Activated naive CD4-positive, alpha-beta T cell treated with anti-CD3 and anti-CD28 coated beads, Interleukin-2, amount 10 ng/mL, durations not matched to agents 7 days and 5 days (primary cell): ENCODE measurements around the gene ANO4.
"Not testable (repeated sequence)": the region's sequence is repeated elsewhere in the genome, so short reads cannot be mapped to it uniquely, and the experiment has no call there.

Experiments used
- CTCF ChIA-PET: fragments of 350-600 bp; sonication (Branson Sonifier 250); formaldehyde crosslinking; loops from one replicate; lab custom pipeline; 2021; ENCODE audit warnings: antibody characterized with exemption; lab: Charles Lee
- DNase-seq: peaks from one replicate; pipeline ENCODE4 v3.0.0-alpha.2; 2020
- H3K27ac Mint-ChIP-seq: one replicate; pipeline ENCODE4 v1.8.0; 2021; ENCODE audit warnings: mild to moderate bottlenecking, moderate library complexity, mixed read lengths
- H3K27me3 Mint-ChIP-seq: one replicate; pipeline ENCODE4 v1.8.0; 2021; ENCODE audit warnings: mild to moderate bottlenecking, mixed read lengths
- H3K36me3 Mint-ChIP-seq: one replicate; pipeline ENCODE4 v1.8.0; 2021; ENCODE audit warnings: mixed read lengths
- H3K4me1 Mint-ChIP-seq: one replicate; pipeline ENCODE4 v1.8.0; 2021; ENCODE audit warnings: mixed read lengths
- H3K4me3 Mint-ChIP-seq: one replicate; pipeline ENCODE4 v1.8.0; 2021; ENCODE audit warnings: mild to moderate bottlenecking, moderate library complexity, mixed read lengths
- H3K9me3 Mint-ChIP-seq: one replicate; pipeline ENCODE4 v1.8.0; 2021; ENCODE audit warnings: mixed read lengths

The ANO4 gene

GRCh38 chr12:101050631-101051030 lies 256.1 kb downstream of the ANO4 start:
- Mint-ChIP-seq H3K36me3 (no peaks in the 10 kb centered on the region), H3K27ac (no peak overlapping the region), H3K4me1 (no peaks in the 10 kb centered on the region), H3K9me3 (no peaks in the 10 kb centered on the region), H3K27me3 (no peaks in the 10 kb centered on the region), H3K4me3 (no peak overlapping the region)
- CTCF ChIA-PET: no interaction called here
- no peak for DNase-seq

DNA sequence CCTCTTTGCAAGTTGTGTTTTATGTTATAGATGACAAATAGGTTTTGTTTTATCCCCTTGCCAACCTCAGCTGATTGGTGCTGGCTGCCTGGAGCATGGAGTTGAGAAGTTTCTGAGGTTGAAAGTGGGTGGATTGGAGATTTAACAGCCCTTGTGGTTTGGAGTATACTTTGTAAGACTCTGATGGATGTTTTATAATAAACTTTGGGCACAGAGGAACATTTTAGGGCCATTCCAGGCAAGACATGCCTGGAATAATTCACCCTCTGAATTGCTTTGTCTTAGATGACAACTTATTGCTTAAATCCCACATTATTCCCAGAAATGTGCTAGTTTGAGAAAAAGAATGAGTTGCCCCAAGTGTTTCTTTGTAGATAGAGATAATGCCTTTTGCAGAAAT lies 256.6 kb downstream of the ANO4 start:
- no peak for DNase-seq
- Mint-ChIP-seq H3K27me3 (no peaks in the 10 kb centered on the region), H3K4me3 (no peak overlapping the region), H3K4me1 (no peaks in the 10 kb centered on the region), H3K36me3 (no peaks in the 10 kb centered on the region), H3K27ac (no peak overlapping the region), H3K9me3 (no peaks in the 10 kb centered on the region)
- CTCF ChIA-PET: no interaction called here

GRCh38 chr12:101051901-101052550 lies 257.4 kb downstream of the ANO4 start:
- Mint-ChIP-seq H3K4me1 (no peaks in the 10 kb centered on the region), H3K27me3 (no peaks in the 10 kb centered on the region), H3K9me3 (no peaks in the 10 kb centered on the region), H3K27ac (no peak overlapping the region), H3K4me3 (no peak overlapping the region), H3K36me3 (no peaks in the 10 kb centered on the region)
- CTCF ChIA-PET: no interaction called here
- DNase-seq: no peak

DNA sequence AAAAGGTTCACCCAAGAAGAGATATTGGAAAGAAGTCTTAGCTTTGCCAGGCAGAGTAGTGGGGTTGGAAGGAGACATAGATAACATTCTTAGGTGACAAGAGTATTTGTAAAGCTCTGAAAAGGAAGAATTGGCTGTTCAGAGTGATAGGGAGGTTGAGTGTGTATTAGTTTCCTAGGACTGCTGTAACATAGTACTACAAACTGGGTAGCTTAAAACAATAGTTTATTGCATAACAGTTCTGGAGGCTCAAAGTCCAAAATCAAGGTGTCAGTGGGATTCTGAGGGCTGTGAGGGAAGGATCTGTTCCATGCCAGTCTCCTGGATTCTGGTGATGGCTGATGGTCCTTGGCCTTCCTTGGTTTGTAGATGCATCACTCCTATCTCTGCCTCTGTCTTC lies 258.6 kb downstream of the ANO4 start:
- Mint-ChIP-seq H3K36me3 (no peaks in the 10 kb centered on the region), H3K27ac (no peak overlapping the region), H3K27me3 (no peaks in the 10 kb centered on the region), H3K9me3 (peaks cover 6% of the 10 kb centered on the region), H3K4me1 (no peaks in the 10 kb centered on the region), H3K4me3 (no peak overlapping the region)
- DNase-seq: no peak
- CTCF ChIA-PET: no interaction called here

GRCh38 chr12:101055940-101056339 lies 261.4 kb downstream of the ANO4 start:
- Mint-ChIP-seq H3K27me3 (no peaks in the 10 kb centered on the region), H3K4me1 (no peaks in the 10 kb centered on the region), H3K4me3 (no peak overlapping the region), H3K27ac (no peak overlapping the region), H3K9me3 (peaks cover 10% of the 10 kb centered on the region), H3K36me3 (no peaks in the 10 kb centered on the region)
- no peak for DNase-seq
- CTCF ChIA-PET: no interaction called here

DNA sequence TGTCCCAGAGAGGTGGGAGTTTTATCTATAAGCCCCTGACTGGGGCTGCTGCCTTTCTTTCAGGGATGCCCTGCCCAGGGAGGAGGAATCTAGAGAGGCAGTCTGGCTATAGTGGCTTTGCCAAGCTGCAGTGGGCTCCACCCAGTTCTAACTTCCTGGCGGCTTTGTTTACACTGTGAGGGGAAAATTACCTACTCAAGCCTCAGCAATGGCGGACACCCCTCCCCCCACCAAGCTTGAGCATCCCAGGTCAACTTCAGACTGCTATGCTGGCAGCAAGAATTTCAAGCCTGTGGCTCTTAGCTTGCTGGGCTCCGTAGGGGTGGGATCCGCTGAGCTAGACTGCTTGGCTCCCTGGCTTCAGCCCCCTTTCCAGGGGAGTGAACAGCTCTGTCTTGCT lies 267.9 kb downstream of the ANO4 start:
- H3K36me3 Mint-ChIP-seq, H3K9me3 Mint-ChIP-seq, H3K27ac Mint-ChIP-seq, H3K27me3 Mint-ChIP-seq, DNase-seq, H3K4me1 Mint-ChIP-seq, H3K4me3 Mint-ChIP-seq, CTCF ChIA-PET: not testable (repeated sequence)

DNA sequence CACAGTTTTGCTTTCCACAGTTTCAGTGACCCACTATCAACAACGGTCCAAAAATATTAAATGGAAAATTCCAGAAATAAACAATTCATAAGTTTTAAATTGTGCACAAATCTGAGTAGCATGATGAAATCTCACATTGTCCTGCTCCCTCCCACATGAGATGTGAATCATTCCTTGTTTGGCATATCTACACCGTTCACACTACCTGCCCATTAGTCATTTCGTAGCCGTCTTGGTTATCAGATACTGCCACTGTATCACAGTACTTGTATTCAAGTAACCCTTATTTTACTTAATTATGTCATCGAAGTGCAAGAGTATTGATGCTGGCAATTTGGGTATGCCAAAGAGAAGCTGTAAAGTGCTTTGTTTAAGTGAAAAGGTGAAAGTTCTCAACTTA lies 270.1 kb downstream of the ANO4 start:
- no peak for DNase-seq
- no peaks in the 10 kb centered on the region for H3K9me3 Mint-ChIP-seq
- H3K4me1 Mint-ChIP-seq: no peaks in the 10 kb centered on the region
- H3K36me3 Mint-ChIP-seq: no peaks in the 10 kb centered on the region
- H3K27ac Mint-ChIP-seq: no peak overlapping the region
- CTCF ChIA-PET: no interaction called here
- H3K27me3 Mint-ChIP-seq: no peaks in the 10 kb centered on the region
- no peak overlapping the region for H3K4me3 Mint-ChIP-seq

GRCh38 chr12:101066489-101066888 lies 271.9 kb downstream of the ANO4 start:
- Mint-ChIP-seq H3K27me3 (no peaks in the 10 kb centered on the region), H3K4me3 (no peak overlapping the region), H3K9me3 (peaks cover 2% of the 10 kb centered on the region), H3K27ac (no peak overlapping the region), H3K4me1 (no peaks in the 10 kb centered on the region), H3K36me3 (no peaks in the 10 kb centered on the region)
- DNase-seq: no peak
- CTCF ChIA-PET: no interaction called here

- Mint-ChIP-seq H3K27ac (no peak overlapping the region), H3K4me3 (no peak overlapping the region), H3K9me3 (peaks cover 2% of the 10 kb centered on the region), H3K4me1 (no peaks in the 10 kb centered on the region), H3K36me3 (no peaks in the 10 kb centered on the region), H3K27me3 (no peaks in the 10 kb centered on the region)
- no peak for DNase-seq
- CTCF ChIA-PET: no interaction called here
Observed at GRCh38 chr12:101068402-101068801, 273.8 kb downstream of the ANO4 start.

- H3K4me1 Mint-ChIP-seq: no peaks in the 10 kb centered on the region
- H3K27ac Mint-ChIP-seq: no peak overlapping the region
- no peak for DNase-seq
- no peaks in the 10 kb centered on the region for H3K27me3 Mint-ChIP-seq
- H3K36me3 Mint-ChIP-seq: no peaks in the 10 kb centered on the region
- CTCF ChIA-PET: no interaction called here
- peaks cover 2% of the 10 kb centered on the region for H3K9me3 Mint-ChIP-seq
- H3K4me3 Mint-ChIP-seq: no peak overlapping the region
Observed at GRCh38 chr12:101068836-101069235, 274.3 kb downstream of the ANO4 start.

DNA sequence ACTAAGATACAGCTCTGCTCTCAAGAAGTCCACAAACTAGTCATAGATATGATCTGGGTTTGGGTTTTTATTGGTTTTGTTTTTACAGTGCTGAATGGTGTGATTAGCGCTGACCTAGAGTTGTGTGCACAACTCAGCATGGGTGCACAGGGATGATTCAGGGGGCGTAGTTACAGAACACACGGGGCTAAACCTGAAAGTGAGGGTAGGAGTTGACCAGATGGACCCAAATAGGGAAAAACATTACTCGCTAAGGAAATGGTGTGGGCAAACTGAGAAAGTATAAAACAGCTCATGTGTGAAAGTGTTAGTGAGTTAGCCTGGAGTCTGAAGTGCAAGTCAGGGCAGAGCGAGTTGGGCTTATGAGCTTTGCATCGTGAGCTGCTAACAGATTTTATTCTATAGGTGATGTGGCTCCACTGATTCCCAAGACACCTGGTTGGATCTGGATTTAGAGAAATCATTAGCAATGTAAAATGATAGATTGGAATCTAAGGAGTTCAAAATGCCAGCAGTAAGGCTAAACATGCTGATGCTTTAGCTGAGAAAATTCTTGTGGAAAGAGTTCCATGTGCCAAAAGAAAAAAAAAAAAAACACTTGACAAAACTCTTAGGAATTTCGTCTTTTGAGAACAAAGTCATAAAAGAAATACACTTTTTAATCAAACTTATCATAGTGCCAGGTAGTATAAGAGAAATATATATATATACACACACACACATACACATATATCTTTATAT lies 280.5 kb downstream of the ANO4 start:
- CTCF ChIA-PET: interaction anchor here (1.0 kb wide), 1 partner anchor 48 kb away, joined by 3 read pairs; no protein-coding TSS in a partner anchor
- Mint-ChIP-seq H3K27me3 (no peaks in the 10 kb centered on the region), H3K27ac (no peak overlapping the region), H3K4me1 (peaks cover 14% of the 10 kb centered on the region), H3K36me3 (no peaks in the 10 kb centered on the region), H3K4me3 (no peak overlapping the region), H3K9me3 (peaks cover 4% of the 10 kb centered on the region)
- no peak for DNase-seq

GRCh38 chr12:101076921-101077320 lies 282.3 kb downstream of the ANO4 start:
- Mint-ChIP-seq H3K4me3 (no peak overlapping the region), H3K36me3 (no peaks in the 10 kb centered on the region), H3K9me3 (peaks cover 2% of the 10 kb centered on the region), H3K27me3 (no peaks in the 10 kb centered on the region), H3K4me1 (peaks cover 14% of the 10 kb centered on the region), H3K27ac (no peak overlapping the region)
- CTCF ChIA-PET: no interaction called here
- no peak for DNase-seq

GRCh38 chr12:101077791-101078528 lies 283.4 kb downstream of the ANO4 start:
- Mint-ChIP-seq H3K4me1 (peaks cover 14% of the 10 kb centered on the region), H3K36me3 (no peaks in the 10 kb centered on the region), H3K27me3 (no peaks in the 10 kb centered on the region), H3K9me3 (peaks cover 2% of the 10 kb centered on the region), H3K27ac (no peak overlapping the region), H3K4me3 (no peak overlapping the region)
- CTCF ChIA-PET: no interaction called here
- DNase-seq: no peak

DNA sequence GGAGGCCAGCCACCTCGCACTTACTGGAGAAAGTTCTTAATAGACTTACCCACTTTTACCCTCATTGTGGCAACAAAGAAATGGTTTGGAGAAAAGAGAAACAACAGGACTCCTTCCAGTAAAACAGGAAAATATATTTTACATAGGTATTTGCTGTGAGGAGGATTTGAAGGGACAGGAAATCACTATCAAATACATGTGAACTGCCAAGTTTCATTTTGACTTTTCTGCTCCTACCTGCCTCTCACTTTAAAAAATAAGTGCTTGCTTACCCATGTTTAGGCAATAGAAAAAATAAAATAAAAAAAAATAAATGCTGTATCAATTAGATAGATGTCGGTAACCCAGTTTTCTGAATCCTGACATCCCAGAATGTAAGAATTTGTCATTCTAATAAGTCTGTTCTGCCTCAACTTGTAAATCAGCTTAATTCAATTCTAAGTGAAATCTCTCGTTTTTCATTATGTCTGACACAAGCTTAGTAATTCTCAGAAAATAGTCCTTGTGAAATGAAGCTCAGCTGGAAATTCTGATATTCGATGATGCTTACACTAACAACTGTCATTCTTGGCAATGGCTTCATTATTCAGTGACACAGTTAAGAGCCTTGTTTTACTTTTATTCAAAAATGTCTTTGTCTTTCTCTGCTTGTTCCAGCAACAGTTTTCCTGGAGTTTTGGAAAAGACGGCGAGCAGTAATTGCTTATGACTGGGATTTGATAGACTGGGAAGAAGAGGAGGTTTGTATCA lies 284.1 kb downstream of the ANO4 start:
- peaks cover 14% of the 10 kb centered on the region for H3K4me1 Mint-ChIP-seq

More for the DNA sequence above, 284.1 kb downstream of the ANO4 start:
- H3K27me3 Mint-ChIP-seq: no peaks in the 10 kb centered on the region
- H3K36me3 Mint-ChIP-seq: no peaks in the 10 kb centered on the region
- CTCF ChIA-PET: no interaction called here
- no peak overlapping the region for H3K27ac Mint-ChIP-seq
- no peak overlapping the region for H3K4me3 Mint-ChIP-seq
- DNase-seq: no peak
- H3K9me3 Mint-ChIP-seq: peaks cover 2% of the 10 kb centered on the region
